ENCODE data around the gene EHMT2.
"Not testable (repeated sequence)": the region's sequence is repeated elsewhere in the genome, so short reads cannot be mapped to it uniquely, and the experiment has no call there.

The EHMT2 gene

DNA sequence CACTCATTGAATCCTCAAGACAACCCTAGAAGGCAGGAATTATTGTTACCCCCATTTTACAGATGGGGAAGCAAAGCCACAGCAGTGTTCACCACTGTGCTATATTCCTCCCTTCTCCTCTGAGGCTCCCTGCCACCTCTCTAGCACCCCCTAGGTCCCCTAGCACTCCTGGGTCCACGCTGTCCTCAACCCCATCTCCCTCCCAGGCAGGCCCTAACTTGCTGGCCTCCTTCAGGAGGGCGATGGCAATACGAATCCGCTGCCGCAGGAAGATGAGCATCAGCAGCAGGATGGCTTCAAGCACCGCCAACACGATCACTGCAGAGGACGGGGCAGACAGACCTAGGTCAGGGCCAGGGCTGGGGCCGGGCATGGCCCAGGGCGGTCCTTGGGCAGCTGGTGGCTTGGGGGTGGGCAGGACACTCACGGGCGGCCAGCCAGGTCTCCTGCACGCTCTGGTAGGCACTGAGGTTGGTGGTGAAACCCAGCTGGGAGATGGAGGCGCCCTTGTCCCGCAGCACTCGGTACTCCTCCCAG lies 27.0 kb downstream of the EHMT2 start:
- no peak for DNase-seq (ENCODE audit: low read depth in 3 of 3)

DNA sequence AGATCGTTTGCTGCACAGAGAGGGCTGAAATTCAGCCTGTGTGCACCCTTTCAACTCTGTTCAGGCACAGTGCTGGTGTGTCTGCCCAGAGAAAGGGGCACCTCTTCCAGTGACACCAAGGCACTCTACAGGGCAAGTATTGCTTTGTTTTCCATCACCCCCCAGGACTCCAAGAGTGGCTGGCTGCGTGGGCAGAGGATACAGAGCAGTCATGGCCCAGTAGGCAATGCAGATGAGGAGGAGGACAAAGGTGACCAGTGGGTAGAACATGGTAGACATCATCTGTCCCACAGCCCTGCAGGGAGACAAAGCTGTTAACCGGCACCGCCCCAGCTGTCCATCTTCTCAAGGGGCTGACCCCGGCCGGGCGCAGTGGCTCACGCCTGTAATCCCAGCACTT lies 28.2 kb downstream of the EHMT2 start:
- no peak for DNase-seq (ENCODE audit: low read depth in 3 of 3)

DNA sequence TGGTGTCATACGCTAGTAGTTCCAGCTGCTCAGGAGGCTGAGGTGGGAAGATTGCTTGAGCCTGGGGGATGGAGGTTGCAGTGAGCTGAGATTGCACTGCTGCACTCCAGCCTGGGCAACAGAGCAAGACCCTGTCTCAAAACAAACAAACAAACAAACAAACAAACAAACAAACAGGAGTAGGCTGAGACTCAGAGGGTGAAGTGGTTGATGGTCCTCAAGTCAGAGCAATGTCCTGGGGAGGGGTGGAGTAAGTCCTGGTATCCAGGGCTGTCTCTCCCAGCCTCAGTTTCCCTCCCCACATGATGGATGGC lies 28.9 kb downstream of the EHMT2 start:
- not testable (repeated sequence) for DNase-seq (ENCODE audit: low read depth in 3 of 3)

DNA sequence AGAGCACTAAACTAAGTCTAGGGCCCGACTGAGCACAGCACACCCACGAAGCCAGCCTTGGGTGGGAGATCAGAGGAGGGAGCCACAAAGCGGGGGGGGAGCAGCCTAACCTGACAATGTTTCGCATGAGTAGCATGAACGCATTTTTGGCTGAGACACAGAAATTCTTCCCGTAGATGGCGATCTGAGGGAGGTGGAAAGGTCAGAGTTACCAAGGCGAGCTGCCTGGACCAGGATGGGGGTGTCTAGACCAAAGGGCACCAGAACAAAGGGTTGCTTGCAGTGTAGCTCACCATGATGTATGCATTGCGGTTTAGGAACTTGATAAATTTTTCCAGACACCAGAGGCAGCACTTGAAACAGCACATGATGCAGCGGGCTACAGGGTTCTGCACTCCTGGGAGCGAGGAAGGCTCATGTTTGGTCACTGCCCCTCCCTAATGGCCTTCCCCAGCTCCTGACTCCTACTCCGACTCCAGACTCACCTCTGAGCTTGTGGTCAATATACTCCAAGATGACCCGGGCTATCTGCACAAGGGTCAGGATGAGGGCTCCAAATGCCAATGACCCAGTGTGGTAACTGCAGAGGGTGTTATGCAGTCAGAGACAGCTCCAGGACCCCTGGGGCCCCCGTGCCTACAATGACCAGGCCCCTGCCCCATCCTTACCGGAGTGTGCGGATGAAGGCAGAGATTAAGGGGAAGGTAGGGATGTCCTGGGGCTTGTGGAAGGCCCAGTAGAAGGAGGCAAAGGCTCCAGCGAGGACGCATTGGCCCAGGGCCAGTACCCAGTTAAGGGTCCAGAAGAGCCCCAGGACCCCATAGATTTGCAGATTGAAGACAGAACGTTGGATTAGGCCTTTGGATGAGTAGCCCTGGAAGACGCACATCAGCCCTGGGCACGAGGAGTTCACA lies 32.0 kb downstream of the EHMT2 start:
- DNase-seq (ENCODE audit: low read depth in 3 of 3), result no peak

DNA sequence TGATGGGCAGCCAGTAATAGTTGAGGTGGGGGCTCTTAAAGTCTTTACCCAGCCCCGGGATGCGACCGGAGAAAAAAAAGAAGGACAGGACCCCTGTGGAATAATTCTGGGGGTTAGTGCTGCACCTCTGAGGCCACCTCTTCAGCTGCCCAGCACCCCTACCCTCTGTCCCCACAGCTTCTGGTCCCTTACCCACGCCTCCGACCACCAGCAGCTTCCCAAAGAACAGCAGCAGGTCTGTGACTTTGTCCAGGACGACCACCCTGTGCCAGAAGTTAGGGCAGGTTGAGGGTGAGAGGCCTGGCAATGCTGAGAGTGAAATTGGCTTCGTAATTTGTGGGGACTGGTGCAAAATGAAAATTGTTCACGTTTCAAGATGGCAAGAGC lies 32.7 kb downstream of the EHMT2 start:
- DNase-seq (ENCODE audit: low read depth in 3 of 3), result no peak

DNA sequence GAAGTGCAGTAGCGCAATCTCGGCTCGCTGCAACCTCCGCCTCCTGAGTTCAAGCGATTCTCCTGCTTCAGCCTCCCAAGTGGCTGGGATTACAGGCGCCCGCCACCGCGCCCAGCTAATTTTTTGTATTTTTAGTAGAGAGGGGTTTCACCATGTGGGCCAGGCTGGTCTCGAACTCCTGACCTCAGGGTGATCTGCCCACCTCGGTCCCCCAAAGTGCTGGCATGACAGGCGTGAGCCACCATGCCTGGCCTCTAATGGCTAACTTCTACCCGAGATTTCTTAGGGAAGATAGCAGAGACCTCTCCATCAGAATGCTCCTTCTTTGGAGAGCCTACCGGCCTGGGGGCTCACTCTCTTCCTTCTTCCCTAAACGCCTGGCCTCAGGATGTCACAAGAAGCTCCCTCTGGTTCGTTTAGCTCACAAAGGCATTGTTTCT lies 33.4 kb downstream of the EHMT2 start:
- DNase-seq (ENCODE audit: low read depth in 3 of 3), result not testable (repeated sequence)

DNA sequence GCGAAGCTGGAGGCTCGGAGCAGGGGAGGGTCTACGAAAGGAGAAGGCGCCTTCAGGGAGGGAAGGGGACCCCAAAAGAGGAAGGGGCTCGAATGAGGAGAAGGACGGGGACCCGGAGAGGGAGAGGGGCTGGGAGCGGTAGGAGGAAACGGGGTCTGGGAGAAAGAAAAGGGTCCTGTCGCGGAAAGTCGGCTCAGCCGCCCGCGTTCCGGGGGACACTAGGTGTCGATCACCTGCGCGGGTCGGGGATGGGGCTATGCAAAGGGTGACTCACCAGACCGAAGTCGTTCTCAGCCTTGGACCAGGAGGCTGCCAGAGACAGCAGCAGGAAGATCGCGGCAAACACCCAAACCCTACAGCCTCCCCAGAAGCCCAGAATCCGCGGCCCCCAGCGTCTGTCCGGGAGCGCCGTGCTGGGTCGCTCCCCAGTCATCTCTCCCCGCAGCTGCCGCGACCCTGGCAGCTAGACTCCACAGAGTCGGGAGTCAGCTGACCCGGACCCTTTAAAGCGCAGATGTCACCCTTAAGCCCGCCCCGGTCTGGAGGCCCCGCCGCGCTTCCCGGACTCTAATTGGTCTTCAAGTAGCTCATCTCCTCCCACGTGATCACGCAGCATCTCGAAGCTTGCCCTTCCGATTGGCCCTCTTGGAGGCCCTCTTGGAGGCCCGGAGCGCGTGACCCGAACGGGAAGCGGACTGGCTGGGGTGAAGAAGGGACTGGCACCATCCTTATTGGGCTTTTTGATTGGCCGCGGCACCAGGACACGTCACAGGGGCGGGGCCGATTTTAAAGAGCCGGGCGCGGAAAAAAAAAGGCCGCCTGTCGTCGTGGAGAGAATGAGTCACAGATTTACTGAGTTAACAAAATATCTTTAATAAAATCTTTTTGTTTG lies 34.9 kb downstream of the EHMT2 start, which contains the start of gene NEU1:
Gene NEU1, minus strand, starts transcription at position 478 of the 892 bp plus-strand sequence. Its CDS starts 45 bp downstream, at position 433.
- DNase-seq (ENCODE audit: low read depth in 3 of 3), result peak; percentile 87 to 99 (median 96)

DNA sequence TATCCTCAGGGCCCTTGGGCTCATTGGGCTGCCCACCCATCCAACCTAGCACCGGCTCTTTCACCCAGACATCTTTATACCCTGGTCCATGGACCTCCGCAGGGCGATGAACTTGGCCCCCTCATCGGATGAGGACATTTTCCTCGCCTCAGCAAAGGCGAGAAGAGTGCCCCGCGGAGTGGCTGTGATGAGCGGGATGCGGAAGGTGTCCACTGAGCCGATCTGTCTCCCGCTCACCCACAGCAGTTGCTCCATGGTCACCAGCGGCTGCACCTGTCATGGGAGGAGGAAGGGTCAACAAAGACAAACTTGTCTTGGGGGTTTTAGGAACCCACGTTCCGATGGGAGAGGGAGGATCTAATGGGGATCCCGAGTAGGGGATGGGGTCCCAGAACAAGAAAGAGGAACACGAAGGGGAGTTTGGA lies 35.6 kb downstream of the EHMT2 start:
- no peak for DNase-seq (ENCODE audit: low read depth in 3 of 3)

DNA sequence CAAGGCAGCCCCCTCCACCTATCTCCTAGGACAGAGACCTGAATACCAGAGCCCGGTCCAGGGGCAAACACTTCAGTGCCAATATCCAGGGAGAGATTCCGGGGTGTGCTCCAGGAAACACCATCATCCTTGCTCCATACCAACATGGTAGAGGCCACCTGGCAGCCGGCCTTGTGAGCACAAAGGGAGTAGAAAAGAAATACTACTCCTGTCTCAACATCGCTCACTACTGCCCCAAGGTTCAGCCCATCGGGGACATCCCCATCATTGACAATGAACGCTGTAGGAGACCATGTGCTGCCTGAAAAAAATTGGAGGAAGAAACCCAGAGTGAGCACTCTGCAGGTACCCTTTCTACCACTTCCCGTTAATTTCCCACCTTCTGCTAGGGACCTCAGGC lies 36.3 kb downstream of the EHMT2 start:
- no peak for DNase-seq (ENCODE audit: low read depth in 3 of 3)

DNA sequence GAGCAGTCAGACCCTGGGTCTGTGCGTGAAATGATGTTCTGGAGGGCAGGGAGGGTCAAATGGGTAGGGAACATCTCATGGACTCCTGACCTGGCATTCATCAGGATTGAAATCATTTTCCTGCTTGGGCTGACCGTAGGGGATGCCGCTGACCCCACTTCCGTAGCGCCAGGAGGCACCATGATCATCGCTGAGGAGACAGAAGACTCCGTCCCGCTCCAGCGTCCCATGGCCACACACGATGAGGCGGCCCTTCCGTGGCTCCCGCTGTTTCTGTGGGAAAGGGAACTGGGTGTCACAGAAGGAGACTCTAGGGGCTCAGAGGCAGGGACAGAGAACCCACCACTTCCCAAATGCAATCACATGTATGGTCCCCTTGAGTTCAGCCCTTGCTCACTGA lies 37.1 kb downstream of the EHMT2 start:
- no peak for DNase-seq (ENCODE audit: low read depth in 3 of 3)

DNA sequence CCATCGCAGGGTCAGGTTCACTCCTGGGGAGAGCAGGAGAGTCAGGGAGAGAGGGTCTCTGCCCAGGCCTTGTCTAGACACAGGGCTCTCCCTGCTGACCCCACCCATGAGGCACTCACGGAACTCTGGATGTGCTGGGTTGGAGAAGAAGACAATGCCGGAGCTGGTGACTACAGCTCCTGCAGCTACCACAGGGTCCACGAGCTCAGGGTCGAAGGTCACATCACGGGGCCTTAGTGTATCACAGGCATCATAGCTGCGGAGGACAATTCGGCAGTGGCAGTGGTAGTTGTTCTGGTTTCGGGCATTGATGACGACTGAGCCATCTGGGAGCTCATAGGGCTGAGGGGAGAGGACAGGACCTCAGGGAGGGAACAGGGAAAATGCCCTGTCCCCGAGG lies 37.6 kb downstream of the EHMT2 start:
- DNase-seq (ENCODE audit: low read depth in 3 of 3), result no peak

DNA sequence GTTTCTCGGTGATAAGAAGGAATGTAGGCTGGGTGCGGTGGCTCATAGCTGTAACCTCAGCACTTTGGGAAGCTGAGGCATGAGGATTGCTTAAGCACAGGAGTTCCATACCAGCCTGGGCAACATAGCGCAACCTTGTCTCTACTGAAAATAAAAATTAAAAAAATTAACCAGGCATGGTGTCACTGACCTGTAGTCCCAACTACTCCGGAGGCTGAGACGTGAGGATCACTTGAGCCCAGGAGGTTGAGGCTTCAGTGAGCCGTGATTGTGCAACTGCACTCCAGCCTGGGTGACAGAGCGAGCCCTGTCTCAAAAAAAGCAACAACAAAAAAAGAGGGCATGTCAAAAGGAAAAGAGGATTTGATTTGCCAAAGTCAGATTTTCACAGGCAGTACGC lies 38.8 kb downstream of the EHMT2 start:
- no peak for DNase-seq (ENCODE audit: low read depth in 3 of 3)

DNA sequence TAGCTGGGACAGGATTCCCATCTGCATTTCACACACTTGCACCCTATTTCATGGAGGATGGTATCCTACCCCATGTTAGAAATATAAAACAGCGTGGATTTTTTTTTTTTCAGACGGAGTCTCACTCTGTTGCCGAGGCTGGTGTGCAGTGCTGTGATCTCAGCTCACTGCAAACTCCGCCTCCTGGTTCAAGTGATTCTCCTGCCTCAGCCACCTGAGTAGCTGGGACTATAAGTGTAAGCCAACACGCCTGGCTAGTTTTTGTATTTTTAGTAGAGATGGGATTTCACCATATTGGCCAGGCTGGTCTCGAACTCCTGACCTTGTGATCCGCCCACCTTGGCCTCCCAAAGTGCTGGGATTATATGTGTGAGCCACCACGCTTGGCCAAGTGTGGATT lies 39.7 kb downstream of the EHMT2 start:
- not testable (repeated sequence) for DNase-seq (ENCODE audit: low read depth in 3 of 3)

DNA sequence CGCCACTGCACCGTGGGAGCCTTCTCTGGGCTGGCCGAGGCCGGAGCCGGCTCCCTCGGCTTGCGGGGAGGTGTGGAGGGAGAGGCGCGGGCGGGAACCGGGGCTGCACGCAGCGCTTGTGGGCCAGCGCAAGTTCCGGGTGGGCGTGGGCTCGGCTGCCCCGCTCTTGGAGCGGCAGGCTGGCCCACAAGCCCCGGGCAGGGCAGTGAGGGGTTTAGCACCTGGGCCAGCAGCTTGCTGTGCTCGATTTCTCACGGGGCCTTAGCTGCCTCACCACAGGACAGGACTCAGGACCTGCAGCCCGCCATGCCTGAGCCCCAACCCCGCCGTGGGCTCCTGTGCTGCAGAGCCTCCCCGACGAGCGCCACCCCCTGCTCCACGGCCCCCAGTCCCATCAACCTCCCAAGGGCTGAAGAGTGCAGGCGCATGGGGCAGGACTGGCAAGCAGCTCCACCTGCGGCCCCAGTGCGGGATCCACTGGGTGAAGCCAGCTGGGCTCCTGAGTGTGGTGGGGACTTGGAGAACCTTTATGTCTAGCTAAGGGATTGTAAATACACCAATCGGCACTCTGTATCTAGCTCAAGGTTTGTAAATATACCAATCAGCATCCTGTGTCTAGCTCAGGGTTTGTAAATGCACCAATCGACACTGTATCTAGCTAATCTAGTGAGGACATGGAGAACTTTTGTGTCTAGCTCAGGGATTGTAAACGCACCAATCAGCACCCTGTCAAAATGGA lies 45.3 kb downstream of the EHMT2 start:
- not testable (repeated sequence) for DNase-seq (ENCODE audit: low read depth in 3 of 3)

DNA sequence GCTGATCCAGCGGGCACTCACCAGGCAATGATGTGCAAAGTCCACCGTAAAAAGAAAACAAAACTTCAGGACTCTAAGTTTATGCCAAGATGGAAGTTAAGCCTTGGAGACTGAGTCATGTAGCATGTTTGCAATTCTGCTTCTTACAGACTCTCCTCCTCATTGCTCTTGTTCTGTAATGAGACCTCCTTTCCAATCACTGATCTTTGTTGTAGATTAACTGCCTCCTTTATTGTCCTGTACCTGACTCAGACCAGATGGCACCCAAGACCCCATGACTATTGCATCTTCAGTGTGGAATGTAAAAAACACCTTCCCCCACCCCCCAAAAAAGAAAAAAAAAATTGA lies 46.0 kb downstream of the EHMT2 start:
- no peak for DNase-seq (ENCODE audit: low read depth in 3 of 3)

DNA sequence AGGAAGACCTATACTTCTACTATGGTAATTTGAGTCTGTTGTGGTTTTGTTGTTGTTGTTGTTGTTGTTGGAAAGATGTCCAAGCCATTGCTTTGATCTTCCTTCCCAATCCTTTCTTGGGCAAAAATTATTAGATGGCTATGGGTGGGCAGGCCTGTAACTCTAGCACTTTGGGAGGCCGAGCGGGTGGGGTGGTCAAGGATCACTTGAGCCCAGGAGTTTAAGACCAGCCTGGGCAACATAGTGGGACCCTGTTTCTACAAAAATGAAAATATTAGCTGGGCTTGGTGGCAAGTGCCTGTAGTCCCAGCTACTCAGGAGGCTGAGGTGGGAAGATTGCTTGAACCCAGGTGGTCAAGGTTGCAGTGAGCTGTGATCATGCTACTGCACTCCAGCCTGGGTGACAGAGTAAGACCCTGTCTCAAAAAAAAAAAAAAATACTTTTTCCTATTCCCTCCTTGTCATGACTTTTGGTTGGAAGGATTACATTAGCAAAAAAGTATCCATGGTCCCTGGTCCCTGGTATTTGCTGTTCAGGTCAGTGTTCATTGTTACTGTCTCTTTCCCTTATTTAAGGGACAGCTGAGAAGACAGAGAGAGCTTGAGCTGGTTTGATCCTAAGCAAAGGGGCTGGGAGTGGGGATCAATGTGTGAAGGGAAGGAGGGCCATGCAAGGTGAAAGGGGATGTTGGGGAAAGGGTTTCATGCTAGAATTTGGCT lies 46.6 kb downstream of the EHMT2 start:
- DNase-seq (ENCODE audit: low read depth in 3 of 3), result no peak

DNA sequence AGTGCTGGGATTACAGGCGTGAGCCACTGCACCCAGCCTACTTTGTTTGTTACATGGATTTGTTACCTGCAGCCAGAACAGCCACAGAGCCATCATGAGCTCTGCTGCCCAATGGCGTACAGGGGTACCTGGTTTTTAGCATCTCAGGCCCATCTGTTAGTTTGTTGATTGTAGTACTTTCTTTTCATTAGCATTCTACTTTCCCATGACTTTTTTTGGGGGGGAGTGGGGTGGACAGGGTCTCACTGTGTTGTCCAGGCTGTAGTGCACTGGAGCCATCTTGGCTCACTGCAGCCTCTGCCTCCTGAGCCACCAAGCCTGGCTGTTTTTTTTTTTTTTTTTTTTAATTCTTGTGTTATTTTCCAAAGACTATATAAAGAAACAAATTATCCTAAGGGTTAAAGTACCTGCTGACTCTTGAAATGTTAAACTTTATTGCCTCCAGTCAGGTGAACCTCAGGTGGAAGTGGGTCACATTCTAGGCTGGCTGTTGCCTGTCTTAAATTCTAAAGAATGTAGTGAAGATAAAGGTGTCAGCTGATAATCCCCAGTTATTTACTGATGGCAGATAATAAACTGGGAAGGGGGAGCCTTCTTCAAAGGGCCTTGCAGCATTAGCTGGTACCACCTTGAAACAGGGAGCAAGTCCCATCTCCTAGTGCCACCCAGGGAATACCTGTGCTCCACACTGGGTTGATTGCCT lies 50.1 kb downstream of the EHMT2 start:
- no peak for DNase-seq (ENCODE audit: low read depth in 3 of 3)

DNA sequence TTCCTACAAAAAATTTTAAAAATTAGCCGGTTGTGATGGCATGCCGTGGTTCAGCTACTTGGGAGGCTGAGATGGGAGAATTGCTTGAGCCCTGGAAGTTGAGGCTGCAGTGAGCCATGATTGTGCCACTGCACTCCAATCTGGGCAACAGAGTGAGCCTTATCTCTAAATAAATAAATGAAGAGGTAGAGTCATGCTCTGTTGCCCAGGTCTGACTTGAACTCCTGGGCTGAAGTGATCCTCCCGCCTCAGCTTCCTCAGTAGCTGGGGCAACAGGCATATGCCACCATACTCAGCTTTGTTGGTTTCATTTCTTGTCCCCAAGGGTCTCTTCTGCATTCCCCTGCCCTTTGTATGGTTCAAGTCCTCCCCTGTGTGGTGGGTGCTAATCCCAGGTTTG lies 53.0 kb downstream of the EHMT2 start:
- no peak for DNase-seq (ENCODE audit: low read depth in 3 of 3)

DNA sequence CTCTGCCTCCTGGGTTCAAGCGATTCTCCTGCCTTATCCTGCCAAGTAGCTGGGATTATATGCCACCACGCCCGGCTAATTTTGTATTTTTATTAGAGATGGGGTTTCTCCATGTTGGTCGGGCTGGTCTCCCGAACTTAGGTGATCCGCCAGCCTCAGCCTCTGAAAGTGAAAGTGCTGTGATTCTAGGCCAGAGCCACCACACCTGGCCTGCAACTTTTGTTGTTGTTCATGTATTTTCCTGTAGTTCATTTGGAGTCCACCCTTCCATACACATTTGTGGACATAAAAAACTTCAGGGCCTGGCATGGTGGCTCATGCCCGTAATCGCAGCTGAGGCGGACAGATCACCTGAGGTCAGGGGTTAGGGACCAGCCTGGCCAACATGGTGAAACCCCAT lies 55.4 kb downstream of the EHMT2 start:
- no peak for DNase-seq (ENCODE audit: low read depth in 3 of 3)

DNA sequence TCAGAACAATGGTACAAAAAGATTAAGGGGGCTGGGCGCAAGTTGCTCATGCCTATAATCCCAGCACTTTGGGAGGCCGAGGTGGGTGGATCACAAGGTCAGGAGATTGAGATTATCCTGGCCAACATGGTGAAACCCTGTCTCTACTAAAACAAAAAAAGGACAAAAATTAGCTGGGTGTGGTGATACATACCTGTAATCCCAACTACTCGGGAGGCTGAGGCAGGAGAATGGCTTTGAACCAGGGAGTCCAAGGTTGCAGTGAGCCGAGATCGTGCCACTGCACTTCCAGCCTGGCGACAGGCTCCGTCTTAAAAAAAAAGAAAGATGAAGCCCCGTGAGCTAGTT lies 57.7 kb downstream of the EHMT2 start:
- not testable (repeated sequence) for DNase-seq (ENCODE audit: low read depth in 3 of 3)

DNA sequence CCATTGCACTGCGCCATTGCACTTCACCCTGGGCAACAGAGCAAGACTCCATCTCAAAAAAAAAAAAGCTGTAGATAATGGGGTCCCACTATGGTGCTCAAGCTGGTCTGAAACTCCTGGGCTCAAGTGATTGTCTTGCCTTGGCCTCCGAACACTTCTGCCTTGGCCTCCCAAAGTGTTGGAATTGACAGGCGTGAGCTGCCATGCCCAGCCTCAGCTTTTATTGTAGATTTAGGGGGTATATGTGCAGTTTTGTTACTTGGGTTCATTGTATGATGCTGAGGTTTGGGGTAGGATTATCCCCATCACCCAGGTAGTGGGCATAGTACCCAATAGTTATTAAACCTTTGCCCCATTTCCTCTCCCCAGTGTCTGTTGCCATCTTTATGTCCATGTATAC lies 58.5 kb downstream of the EHMT2 start:
- no peak for DNase-seq (ENCODE audit: low read depth in 3 of 3)
